Sigmoid colon (tissue), 4 donors: ENCODE results near the gene MLPH.

Experiments used
- CTCF ChIP-seq, 4 experiments: fragments of 450-650 bp in 3 of 4; fragments of 200-600 bp in 1 of 4; IDR thresholded peaks; one replicate each; pipeline ENCODE4 v1.5.1; 2016 to 2019; ENCODE audit warnings: antibody characterized with exemption in 4 of 4, mild to moderate bottlenecking in 3 of 4, moderate library complexity in 2 of 4
- EP300 ChIP-seq, 4 donors: sonication (generic); formaldehyde crosslinking; IDR thresholded peaks; one replicate each; pipeline ENCODE4 v1.6.1; 2017; ENCODE audit warnings: antibody characterized with exemption in 4 of 4
- POLR2A ChIP-seq, 2 donors: fragments of 450-650 bp; IDR thresholded peaks; one replicate each; pipeline ENCODE4 v1.6.1; 2016; ENCODE audit warnings: antibody characterized with exemption in 2 of 2, mild to moderate bottlenecking in 2 of 2, moderate library complexity in 2 of 2
- POLR2AphosphoS5 ChIP-seq, 4 donors: sonication (generic); formaldehyde crosslinking; IDR thresholded peaks; one replicate each; pipeline ENCODE4 v1.6.1; 2017; ENCODE audit warnings: antibody characterized with exemption in 4 of 4

- TF ChIP-seq POLR2AphosphoS5 (IDR thresholded peaks at IDR 0.05): no peak
- no peak for TF ChIP-seq POLR2A (IDR thresholded peaks at IDR 0.05)
- no peak for TF ChIP-seq CTCF (IDR thresholded peaks at IDR 0.05)
- TF ChIP-seq EP300 (IDR thresholded peaks at IDR 0.05): no peak
Measured at GRCh38 chr2:237527766-237528165, 40.7 kb downstream of the MLPH start.
